Neural progenitor cell (in vitro differentiated cells): ENCODE data around the gene VSTM4.

Experiments
- EZH2 ChIP-seq: fragments of 200-600 bp; sonication (generic); IDR thresholded peaks from 2 replicates; pipeline ENCODE4 v1.6.1; 2017; ENCODE audit warnings: antibody characterized with exemption, mild to moderate bottlenecking, moderate library complexity
- TF ChIP-seq, protein P1 (sequence below): fragments of 200-600 bp; sonication (generic); IDR thresholded peaks from 2 replicates; pipeline ENCODE4 v1.5.1; 2017; ENCODE audit warnings: antibody characterized with exemption, mild to moderate bottlenecking

DNA sequence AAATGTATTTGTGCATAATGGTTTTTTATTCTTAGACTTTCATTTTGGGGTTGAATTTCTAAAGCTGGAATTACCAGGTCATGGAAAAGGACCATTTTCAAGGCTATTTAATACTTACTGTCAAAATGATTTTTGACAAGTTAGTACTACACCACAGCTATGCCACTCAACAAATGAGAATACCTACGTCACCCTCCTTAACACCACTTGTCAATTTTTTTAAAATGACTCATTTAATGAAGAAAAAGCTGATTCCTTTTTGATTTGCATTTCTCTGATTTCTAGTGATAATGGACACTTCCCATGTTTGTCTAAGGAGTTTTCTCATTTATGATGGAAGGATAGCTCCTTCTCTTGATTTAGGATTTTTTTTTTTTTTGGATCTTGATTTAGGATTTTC lies 63.3 kb downstream of the VSTM4 start:
- TF ChIP-seq, protein P1, sequence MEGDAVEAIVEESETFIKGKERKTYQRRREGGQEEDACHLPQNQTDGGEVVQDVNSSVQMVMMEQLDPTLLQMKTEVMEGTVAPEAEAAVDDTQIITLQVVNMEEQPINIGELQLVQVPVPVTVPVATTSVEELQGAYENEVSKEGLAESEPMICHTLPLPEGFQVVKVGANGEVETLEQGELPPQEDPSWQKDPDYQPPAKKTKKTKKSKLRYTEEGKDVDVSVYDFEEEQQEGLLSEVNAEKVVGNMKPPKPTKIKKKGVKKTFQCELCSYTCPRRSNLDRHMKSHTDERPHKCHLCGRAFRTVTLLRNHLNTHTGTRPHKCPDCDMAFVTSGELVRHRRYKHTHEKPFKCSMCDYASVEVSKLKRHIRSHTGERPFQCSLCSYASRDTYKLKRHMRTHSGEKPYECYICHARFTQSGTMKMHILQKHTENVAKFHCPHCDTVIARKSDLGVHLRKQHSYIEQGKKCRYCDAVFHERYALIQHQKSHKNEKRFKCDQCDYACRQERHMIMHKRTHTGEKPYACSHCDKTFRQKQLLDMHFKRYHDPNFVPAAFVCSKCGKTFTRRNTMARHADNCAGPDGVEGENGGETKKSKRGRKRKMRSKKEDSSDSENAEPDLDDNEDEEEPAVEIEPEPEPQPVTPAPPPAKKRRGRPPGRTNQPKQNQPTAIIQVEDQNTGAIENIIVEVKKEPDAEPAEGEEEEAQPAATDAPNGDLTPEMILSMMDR: no peak
- TF ChIP-seq EZH2: no peak
